Germinal center (tissue), 1 donor: ENCODE results near the gene CDKN1A.

Experiments used
- DNase-seq: peaks from one replicate; pipeline ENCODE4 v3.0.0; 2012; ENCODE audit warnings: mixed read lengths, low spot score

CDKN1A gene

DNA sequence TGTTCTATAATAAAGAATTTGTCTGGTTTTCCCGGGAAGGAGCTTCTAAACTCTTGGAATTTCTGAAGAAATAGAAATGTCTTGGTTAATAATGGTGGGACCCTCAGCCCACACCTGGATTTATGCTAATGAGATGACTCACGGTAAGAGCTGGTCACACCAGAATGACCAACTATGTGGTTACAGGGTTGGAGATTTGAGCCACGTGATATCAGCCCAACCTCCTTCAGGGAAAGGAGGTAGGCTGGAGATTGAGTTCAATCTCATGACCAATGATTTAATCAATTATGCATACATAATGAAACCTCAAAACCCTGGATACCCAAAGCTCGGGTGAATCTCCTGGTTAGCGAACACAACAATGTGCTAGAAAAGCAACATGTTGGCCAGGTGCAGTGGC is 22.1 kb upstream of the CDKN1A start:
- no peak for DNase-seq

DNA sequence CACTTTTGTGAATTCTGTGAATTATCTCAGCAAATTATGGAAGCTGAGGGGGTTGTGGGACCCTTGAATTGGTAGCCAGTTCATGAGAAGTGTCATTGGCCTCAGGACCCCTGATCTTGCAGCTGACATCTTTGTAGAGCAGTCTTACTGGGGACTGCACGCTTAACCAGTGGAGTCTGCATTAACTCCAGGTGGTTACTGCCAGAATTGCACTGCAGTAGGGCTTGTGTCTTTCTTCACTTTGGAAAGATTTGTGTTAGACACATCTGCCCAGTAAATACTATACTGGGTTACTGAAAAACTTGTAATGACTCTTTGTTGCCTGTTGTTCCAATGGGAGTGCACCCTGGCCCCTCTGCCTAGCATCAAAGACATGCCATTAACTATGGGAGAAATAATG is 21.2 kb upstream of the CDKN1A start:
- no peak for DNase-seq

- DNase-seq: no peak
Observed at GRCh38 chr6:36657942-36658544, 20.5 kb upstream of the CDKN1A start.

DNA sequence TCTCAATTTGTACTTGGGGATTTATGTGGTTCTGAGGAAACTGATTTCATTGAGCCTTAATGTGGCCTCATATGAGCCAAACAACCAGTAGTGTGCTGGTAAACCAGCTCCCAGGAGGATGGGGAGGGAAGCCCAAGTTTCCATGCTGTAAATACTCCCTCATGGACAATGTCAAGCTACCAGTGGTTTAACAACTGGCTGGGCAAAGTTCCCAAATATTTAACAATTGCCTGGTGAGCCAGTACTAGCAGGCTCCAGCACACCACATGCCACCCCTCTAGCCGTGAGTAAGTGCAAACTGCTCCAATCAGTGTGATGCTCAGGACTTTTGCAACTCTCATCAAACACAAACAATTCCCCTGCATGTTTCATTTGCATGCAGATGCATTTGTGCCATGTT is 19.2 kb upstream of the CDKN1A start:
- DNase-seq: no peak

- DNase-seq: no peak
Observed at GRCh38 chr6:36660771-36661471, 17.6 kb upstream of the CDKN1A start.

DNA sequence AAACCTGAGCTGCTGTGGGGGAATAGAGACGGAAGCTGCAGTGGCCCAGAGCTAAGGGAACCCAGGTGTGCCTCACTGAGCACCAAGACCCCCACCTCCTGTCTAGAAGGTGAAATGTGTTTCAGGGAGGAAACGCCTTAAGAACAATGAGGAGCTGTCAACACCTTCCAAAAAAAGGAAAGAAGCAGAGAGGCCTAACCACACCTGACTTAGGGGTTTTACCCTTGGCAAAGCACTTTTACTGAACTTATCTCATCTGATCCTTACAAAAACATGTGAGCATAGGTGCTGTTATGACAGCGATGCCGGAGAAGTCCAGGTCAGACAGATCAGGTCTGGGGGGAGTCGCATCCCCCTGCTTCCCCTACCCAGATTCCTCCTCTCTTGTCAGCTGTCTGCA is 16.1 kb upstream of the CDKN1A start:
- no peak for DNase-seq

- no peak for DNase-seq
Observed at GRCh38 chr6:36662827-36663256, 15.7 kb upstream of the CDKN1A start.

GRCh38 chr6:36663504-36664446 is 14.7 kb upstream of the CDKN1A start:
- no peak for DNase-seq

- no peak for DNase-seq
Observed at GRCh38 chr6:36665180-36665579, 13.3 kb upstream of the CDKN1A start.

- DNase-seq: no peak
Observed at GRCh38 chr6:36666287-36666686, 12.2 kb upstream of the CDKN1A start.

DNA sequence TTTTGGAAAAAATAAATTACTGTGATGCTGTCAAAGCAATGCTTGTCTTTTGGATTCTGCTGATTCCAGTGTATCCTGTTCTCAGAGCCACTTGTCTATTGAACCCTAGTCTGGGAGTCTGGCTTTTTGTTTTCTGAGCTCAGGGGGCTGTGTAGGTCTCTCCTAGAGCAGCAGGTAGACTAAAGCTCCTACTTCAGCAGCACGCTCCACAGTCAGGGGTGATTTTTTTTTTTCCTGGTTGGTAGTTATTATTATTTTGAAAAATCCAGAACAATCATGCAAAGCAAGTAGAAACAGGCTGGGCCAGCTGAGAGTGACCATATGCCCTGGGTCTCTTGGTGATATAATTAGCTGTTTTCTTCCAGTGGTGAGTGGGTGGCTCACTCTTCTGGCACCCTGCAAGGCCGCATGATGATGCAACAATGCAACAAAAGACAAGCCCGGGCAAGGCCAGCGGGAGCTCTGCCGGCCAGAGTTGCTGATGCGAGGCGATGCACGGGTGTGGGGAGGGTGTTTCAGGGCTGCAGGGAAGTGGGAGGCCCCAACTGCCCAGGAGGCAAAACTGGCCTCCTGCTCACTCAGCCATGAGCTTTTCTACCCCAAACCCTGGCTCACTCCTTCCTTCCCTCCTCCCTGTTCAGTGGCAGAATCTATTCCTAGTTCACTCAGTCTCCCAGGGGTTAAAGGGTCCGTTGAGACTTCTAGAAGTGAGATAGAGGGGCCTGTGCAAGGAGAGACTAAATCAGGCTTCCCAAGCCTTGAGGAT is 11.5 kb upstream of the CDKN1A start:
- DNase-seq: no peak

DNA sequence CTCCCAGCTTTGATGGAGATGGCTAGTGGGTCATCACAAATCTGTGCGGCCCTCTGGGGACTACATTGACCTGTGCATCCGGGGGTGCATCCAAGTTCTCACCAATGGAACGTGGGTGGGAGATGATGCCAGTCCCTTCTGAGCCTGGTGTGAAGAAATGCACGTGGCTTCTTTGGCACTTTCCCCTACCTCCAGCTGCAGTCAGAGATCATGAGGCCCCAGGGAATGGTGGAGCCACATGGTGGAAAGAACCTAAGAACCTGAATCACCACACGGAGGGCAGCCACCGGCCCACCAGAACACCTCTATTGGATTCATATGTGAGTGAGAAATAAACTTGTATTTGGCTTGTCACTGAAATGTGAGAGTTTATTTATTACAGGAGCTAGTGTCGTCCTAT is 9.9 kb upstream of the CDKN1A start:
- DNase-seq: no peak

DNA sequence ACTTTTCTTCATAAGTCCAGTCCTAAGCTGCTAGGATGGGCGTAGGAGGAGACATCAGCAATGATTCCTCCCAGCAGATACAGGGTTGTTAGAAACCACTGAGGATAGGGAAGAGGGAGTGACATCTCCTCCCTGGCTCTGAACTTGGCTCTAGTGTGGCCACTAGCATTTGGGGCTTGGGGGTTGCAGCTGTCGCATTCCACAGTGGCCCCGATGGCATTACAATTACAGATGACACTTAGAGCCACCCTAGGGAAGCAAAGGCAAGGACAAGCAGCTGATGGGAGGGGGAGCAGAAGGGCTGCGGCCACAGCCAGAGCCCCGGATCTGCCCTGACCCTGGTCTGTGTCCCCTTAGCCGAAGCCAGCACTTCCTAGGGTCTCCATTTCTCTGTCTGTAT is 9.5 kb upstream of the CDKN1A start:
- no peak for DNase-seq

DNA sequence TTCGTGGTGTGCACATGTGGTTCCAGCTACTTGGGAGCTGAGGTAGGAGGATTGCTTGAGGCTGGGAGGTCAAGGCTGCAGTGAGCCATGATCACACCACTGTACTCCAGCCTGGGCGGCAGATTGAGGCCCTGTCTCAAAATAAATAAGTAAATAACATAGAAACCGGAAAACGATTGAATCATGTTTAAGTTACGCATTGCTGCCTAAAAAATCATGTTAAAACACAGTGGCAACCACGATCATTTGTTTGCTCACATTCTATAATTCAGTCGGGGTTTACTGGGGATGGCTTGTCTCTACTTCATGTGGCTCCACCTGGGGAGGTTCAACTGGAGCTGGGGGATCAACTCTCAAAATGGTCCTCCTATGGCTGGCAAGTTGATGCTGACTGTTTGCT is 8.2 kb upstream of the CDKN1A start:
- no peak for DNase-seq

GRCh38 chr6:36671687-36672375 is 6.7 kb upstream of the CDKN1A start:
- DNase-seq: no peak

DNA sequence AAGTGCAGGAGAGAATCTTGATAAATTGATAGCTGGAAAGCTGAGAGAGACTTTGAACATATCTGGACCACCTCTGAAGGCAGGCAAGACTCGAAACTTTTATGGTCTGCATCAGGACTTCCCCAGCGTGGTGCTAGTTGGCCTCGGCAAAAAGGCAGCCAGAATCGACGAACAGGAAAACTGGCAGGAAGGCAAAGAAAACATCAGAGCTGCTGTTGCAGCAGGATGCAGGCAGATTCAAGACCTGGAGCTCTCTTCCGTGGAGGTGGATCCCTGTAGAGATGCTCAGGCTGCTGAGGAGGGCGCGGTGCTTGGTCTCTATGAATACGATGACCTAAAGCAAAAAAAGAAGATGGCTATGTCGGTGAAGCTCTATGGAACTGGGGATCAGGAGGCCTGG is 4.6 kb upstream of the CDKN1A start:
- no peak for DNase-seq

GRCh38 chr6:36674942-36675341 is 3.6 kb upstream of the CDKN1A start:
- no peak for DNase-seq

GRCh38 chr6:36676141-36677058 is 2.1 kb upstream of the CDKN1A start:
- no peak for DNase-seq

DNA sequence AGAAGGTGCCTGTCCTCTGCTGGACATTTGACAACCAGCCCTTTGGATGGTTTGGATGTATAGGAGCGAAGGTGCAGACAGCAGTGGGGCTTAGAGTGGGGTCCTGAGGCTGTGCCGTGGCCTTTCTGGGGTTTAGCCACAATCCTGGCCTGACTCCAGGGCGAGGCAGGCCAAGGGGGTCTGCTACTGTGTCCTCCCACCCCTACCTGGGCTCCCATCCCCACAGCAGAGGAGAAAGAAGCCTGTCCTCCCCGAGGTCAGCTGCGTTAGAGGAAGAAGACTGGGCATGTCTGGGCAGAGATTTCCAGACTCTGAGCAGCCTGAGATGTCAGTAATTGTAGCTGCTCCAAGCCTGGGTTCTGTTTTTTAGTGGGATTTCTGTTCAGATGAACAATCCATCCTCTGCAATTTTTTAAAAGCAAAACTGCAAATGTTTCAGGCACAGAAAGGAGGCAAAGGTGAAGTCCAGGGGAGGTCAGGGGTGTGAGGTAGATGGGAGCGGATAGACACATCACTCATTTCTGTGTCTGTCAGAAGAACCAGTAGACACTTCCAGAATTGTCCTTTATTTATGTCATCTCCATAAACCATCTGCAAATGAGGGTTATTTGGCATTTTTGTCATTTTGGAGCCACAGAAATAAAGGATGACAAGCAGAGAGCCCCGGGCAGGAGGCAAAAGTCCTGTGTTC is 1.3 kb upstream of the CDKN1A start:
- no peak for DNase-seq
